Measurements from ENCODE around the gene PVALEF. TPM values are rescaled to one million over a fixed set of nuclear protein-coding genes. Genes with fewer than 3 reads are reported as not detected.

The PVALEF gene
- total and polyA plus RNA-seq, 2 experiments from 2014 or later: 0.37 to 0.86 TPM

DNA sequence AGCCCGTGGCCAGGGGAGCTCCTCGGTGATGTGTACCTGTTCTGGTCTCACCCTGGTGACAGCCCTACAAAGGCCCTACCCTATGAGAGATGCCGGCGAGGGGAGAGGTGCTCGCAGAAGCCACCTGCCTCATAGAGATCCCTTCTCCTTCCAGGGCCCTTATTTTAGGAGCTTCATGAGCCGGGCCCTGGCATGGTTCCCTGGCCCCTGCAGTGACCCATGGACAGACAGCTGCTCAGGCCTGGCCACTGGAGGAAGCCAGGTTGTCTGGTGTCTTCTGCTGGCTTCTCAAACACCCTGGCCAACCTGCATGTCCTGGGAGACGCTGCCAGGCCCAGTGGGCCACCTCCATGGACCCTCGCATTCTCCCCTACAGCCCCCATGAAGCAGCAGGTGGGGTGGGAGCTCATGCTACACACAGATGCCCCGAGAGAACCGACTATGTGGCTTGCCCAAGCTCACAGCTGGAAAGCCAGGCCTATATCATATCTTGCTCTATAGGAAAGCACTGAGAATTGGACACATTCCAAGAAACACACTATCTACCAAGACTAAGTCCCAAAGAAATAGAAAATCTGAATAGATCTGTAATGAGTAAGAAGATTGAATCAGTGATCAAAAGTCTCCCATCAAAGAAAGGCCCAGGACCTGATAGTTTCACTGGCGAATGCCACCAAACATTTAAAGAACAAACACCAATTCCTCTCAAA, 7.9 kb downstream of the PVALEF start:
- Histone ChIP-seq H3K4me1 (ENCODE audit: low read depth) (no peaks in the 10 kb centered on the region), H3K9me3 (ENCODE audit: low read depth) (no peaks in the 10 kb centered on the region), H3K27me3 (no peaks in the 10 kb centered on the region), H3K4me3 (no peak overlapping the region), H3K36me3 (no peaks in the 10 kb centered on the region), H3K27ac (no peak overlapping the region)
- no peak for DNase-seq (ENCODE audit: low read depth in 1 of 2, low spot score in 1 of 2)
- TF ChIP-seq, protein P1, sequence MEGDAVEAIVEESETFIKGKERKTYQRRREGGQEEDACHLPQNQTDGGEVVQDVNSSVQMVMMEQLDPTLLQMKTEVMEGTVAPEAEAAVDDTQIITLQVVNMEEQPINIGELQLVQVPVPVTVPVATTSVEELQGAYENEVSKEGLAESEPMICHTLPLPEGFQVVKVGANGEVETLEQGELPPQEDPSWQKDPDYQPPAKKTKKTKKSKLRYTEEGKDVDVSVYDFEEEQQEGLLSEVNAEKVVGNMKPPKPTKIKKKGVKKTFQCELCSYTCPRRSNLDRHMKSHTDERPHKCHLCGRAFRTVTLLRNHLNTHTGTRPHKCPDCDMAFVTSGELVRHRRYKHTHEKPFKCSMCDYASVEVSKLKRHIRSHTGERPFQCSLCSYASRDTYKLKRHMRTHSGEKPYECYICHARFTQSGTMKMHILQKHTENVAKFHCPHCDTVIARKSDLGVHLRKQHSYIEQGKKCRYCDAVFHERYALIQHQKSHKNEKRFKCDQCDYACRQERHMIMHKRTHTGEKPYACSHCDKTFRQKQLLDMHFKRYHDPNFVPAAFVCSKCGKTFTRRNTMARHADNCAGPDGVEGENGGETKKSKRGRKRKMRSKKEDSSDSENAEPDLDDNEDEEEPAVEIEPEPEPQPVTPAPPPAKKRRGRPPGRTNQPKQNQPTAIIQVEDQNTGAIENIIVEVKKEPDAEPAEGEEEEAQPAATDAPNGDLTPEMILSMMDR (IDR thresholded peaks at IDR 0.05; ENCODE audit: low read depth, low read length): no peak

DNA sequence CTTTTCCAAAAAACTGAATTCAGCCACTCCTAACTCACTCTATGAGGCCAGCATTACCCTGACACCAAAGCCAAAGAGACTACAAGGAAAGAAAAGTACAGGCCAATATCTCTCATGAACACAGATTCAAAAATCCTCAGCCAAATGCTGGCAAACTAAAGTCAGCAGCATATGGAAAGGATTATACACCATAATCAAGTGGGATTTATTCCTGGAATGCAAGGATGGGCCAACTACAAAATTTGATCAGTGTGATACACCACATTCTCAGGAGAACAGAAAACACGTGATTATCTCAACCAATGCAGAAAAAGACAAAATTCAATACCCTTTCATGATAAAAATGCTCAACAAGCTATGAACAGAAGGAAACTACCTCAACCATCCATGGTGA, 8.5 kb downstream of the PVALEF start:
- H3K36me3 ChIP-seq: no peaks in the 10 kb centered on the region
- TF ChIP-seq, protein P1 (IDR thresholded peaks at IDR 0.05; ENCODE audit: low read depth, low read length): no peak
- no peak for DNase-seq (ENCODE audit: low read depth in 1 of 2, low spot score in 1 of 2)
- H3K4me1 ChIP-seq (ENCODE audit: low read depth): no peaks in the 10 kb centered on the region
- no peaks in the 10 kb centered on the region for H3K27me3 ChIP-seq
- no peaks in the 10 kb centered on the region for H3K9me3 ChIP-seq (ENCODE audit: low read depth)
- H3K4me3 ChIP-seq: no peak overlapping the region
- no peak overlapping the region for H3K27ac ChIP-seq

DNA sequence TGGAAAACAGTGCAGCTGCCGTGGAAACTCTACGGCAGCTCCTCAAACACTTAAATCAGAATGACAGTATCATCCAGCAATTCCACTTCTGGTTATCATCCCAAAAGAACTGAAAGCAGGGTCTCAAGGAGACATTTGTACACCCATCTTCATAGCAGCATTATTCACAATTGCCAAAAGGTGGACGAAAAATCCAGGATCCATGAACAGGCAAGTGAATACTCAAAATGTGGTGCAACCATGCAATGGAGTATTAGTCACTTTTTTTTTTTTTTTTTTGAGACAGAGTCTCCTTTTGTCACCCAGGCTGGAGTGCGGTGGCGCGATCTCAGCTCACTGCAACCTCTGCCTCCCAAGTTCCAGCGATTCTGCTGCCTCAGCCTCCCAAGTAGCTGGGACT, 11.4 kb downstream of the PVALEF start:
- Histone ChIP-seq H3K27me3 (no peaks in the 10 kb centered on the region), H3K36me3 (no peaks in the 10 kb centered on the region), H3K4me3 (no peak overlapping the region), H3K27ac (no peak overlapping the region), H3K4me1 (ENCODE audit: low read depth) (peaks cover 12% of the 10 kb centered on the region), H3K9me3 (ENCODE audit: low read depth) (no peaks in the 10 kb centered on the region)
- no peak for DNase-seq (ENCODE audit: low read depth in 1 of 2, low spot score in 1 of 2)
- TF ChIP-seq, protein P1 (IDR thresholded peaks at IDR 0.05; ENCODE audit: low read depth, low read length): no peak

DNA sequence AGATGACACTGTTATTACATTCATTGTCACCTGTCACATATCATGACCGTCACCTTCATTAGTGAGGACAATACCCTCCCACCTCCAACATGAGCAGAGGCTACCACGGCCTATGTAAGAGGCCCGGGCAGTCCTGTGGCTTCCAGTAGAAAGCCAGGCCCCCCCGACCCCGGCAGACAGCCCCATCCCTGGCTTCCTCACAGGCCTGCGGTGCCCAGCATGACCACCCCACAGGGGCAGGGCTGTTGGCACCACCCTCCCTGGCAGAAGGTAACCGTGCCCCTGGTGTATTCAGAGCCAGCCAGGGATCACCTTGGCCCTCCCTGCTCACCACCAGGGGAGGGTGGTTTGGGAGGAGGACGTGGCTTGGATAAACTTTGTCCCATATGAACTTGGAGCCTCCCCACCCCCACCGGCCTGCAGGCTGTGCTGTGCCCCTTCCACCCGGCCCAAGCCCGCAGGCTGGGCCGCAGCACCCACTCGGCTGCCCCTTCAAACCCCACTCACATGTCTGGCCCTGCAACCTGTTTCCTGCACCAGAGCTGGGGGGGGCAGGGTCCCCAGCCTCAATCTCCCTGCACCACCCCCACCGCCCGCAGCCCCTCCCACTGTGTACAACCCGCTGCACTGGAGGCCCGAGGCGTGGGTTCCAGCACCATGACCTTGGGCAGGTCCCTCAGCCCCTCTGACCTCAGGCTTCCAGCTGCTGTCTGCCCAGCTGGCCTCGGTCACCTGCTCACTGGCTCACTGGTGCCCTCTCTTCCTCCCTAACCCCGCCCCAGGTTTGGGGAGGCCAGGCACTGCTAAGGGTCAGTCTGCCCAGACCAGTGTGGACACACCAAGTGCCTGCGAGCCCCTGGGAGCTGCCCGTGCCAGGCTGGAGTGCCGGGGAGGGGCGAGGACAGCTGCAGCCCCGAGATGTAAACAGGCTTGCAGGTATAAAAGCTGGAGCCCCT, 13.1 kb downstream of the PVALEF start:
- TF ChIP-seq, protein P1 (IDR thresholded peaks at IDR 0.05; ENCODE audit: low read depth, low read length): no peak
- no peak overlapping the region for H3K27ac ChIP-seq
- H3K4me3 ChIP-seq: no peak overlapping the region
- no peak for DNase-seq (ENCODE audit: low read depth in 1 of 2, low spot score in 1 of 2)
- no peaks in the 10 kb centered on the region for H3K27me3 ChIP-seq
- no peaks in the 10 kb centered on the region for H3K9me3 ChIP-seq (ENCODE audit: low read depth)
- peaks cover 12% of the 10 kb centered on the region for H3K4me1 ChIP-seq (ENCODE audit: low read depth)
- H3K36me3 ChIP-seq: no peaks in the 10 kb centered on the region

DNA sequence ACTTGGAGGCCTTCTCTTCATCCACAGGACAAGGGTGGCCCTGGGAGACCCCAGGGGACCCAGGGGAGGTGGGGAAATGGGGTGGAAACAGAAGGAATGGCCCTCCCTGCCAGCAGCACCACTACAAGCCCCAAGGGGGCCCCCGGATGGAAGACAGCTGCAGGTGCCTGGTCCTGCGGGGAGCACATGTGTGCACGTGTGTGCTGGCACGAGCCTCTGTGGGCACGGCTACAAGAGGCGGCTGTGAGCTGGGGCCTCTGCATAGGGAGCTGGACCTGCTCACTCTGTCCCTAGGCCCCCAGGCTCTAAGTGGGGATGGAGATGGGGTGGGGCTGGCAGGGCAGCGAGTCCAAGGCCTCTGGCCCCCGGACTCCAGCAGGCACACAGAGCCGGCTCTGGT, 13.9 kb downstream of the PVALEF start:
- DNase-seq (ENCODE audit: low read depth in 1 of 2, low spot score in 1 of 2): no peak
- H3K27me3 ChIP-seq: no peaks in the 10 kb centered on the region
- no peak overlapping the region for H3K4me3 ChIP-seq
- H3K27ac ChIP-seq: no peak overlapping the region
- TF ChIP-seq, protein P1 (IDR thresholded peaks at IDR 0.05; ENCODE audit: low read depth, low read length): no peak
- no peaks in the 10 kb centered on the region for H3K9me3 ChIP-seq (ENCODE audit: low read depth)
- no peaks in the 10 kb centered on the region for H3K36me3 ChIP-seq
- H3K4me1 ChIP-seq (ENCODE audit: low read depth): peaks cover 12% of the 10 kb centered on the region
